Thoracic aorta (tissue), 2 donors: ENCODE results near the gene FNDC4. TPM values are rescaled to one million over a fixed set of nuclear protein-coding genes. Genes with fewer than 3 reads are reported as not detected.

Experiments used
- ATAC-seq: fragments of 150-250 bp; one replicate; pipeline ENCODE4 v1.8.0; 2017; ENCODE audit warnings: low read depth; ENCODE audit not compliant: insufficient number of reproducible peaks, low FRiP score
- DNase-seq: peaks from one replicate; pipeline ENCODE4 v3.0.0-alpha.2; 2020; ENCODE audit warnings: low spot score
- H3K27ac ChIP-seq, 2 donors: fragments of 200-600 bp; sonication (generic); 1 replicate in 1 of 2; 2 replicates in 1 of 2; pipeline ENCODE4 v1.5.1; 2016; ENCODE audit warnings: mild to moderate bottlenecking in 2 of 2, moderate library complexity in 2 of 2
- H3K27me3 ChIP-seq: fragments of 200-600 bp; sonication (generic); replicated peaks from 2 replicates; pipeline ENCODE4 v1.6.0; 2016; ENCODE audit warnings: mild to moderate bottlenecking; ENCODE audit not compliant: insufficient read depth
- H3K36me3 ChIP-seq: fragments of 200-600 bp; sonication (generic); one replicate; pipeline ENCODE4 v1.5.1; 2016
- H3K4me1 ChIP-seq, 2 donors: fragments of 200-600 bp; sonication (generic); 1 replicate in 1 of 2; 2 replicates in 1 of 2; pipeline versions ENCODE4 v1.5.1 to v1.6.0; 2016; ENCODE audit warnings: low read depth in 2 of 2, mild to moderate bottlenecking in 1 of 2; ENCODE audit not compliant: control insufficient read depth in 1 of 2
- H3K4me3 ChIP-seq: fragments of 200-600 bp; sonication (generic); 2 replicates; pipeline ENCODE4 v1.5.1; 2016; ENCODE audit warnings: mild to moderate bottlenecking
- H3K9me3 ChIP-seq: fragments of 200-600 bp; sonication (generic); 2 replicates; pipeline ENCODE4 v1.5.1; 2016
- CTCF ChIP-seq: fragments of 200-600 bp; sonication (generic); IDR thresholded peaks from one replicate; pipeline ENCODE4 v1.5.1; 2019; ENCODE audit warnings: antibody characterized with exemption
- total RNA-seq, 2 donors: library from RNA; depleted of rRNA; stranded (reverse); fragments of >200 nt; gene quantifications; one replicate each; pipeline versions ENCODE4 v1.1.0 to v1.2.3, GENCODE V29; 2016

FNDC4 gene
- total RNA-seq, 2 donors from 2014 or later = 32.9 to 37.1 TPM

DNA sequence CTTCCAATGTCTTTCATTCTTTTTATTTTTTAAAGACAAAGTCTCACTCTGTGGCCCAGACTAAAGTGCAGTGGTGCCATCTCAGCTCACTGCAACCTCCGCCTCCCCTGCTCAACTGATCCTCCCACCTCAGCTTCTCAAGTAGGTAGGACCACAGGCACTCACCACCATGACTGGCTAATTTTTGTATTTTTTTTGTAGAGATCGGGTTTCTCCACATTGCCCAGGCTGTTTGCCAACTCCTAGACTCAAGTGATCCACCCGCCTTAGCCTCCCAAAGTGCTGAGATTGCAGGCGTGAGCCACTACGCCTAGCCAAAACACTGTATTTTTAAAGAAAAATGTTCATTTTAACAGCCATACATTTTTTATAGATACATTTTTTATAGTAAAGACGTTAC lies 14.3 kb upstream of the FNDC4 start:
- ATAC-seq = no peak
- Histone ChIP-seq H3K27me3 (no peaks in the 10 kb centered on the region), H3K36me3 (no peaks in the 10 kb centered on the region), H3K4me1 (no peaks in the 10 kb centered on the region), H3K9me3 (no peaks in the 10 kb centered on the region), H3K27ac (no peak overlapping the region), H3K4me3 (no peak overlapping the region)
- no peak for TF ChIP-seq CTCF
- DNase-seq = no peak

- Histone ChIP-seq H3K4me1 (no peaks in the 10 kb centered on the region), H3K9me3 (no peaks in the 10 kb centered on the region), H3K4me3 (no peak overlapping the region), H3K27me3 (no peaks in the 10 kb centered on the region), H3K27ac (no peak overlapping the region), H3K36me3 (no peaks in the 10 kb centered on the region)
- ATAC-seq = no peak
- TF ChIP-seq CTCF = no peak
- DNase-seq = no peak
Measured at GRCh38 chr2:27507293-27507692, 12.3 kb upstream of the FNDC4 start.

DNA sequence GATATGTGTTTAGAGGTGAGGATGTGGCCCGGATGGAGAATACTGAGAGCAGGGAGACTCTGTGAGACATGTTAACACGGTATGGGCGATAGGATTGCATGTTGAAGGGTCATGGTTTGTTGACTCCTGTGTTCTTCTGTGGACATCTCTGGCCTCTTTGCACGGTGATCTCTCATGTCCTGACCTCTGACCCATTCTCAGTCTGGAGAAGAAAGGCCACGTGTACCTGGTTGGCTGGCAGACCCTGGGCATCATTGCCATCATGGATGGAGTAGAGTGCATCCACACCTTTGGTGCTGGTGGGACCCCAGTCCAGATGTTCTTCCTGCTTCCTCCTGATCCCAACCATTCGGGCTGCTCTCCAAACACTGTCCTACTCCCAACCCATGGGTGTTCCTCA lies 11.6 kb upstream of the FNDC4 start:
- H3K27me3 ChIP-seq = no peaks in the 10 kb centered on the region
- no peak for DNase-seq
- no peak overlapping the region for H3K4me3 ChIP-seq
- no peak for TF ChIP-seq CTCF
- no peak overlapping the region for H3K27ac ChIP-seq
- H3K9me3 ChIP-seq = no peaks in the 10 kb centered on the region
- no peaks in the 10 kb centered on the region for H3K4me1 ChIP-seq
- no peaks in the 10 kb centered on the region for H3K36me3 ChIP-seq
- ATAC-seq = no peak

GRCh38 chr2:27502142-27502541 lies 7.1 kb upstream of the FNDC4 start:
- H3K4me3 ChIP-seq = no peak overlapping the region
- no peaks in the 10 kb centered on the region for H3K9me3 ChIP-seq
- ATAC-seq (no peak), DNase-seq (no peak)
- H3K27ac ChIP-seq = no peak overlapping the region
- H3K4me1 ChIP-seq = no peaks in the 10 kb centered on the region
- H3K36me3 ChIP-seq = no peaks in the 10 kb centered on the region
- H3K27me3 ChIP-seq = no peaks in the 10 kb centered on the region
- TF ChIP-seq CTCF = no peak

DNA sequence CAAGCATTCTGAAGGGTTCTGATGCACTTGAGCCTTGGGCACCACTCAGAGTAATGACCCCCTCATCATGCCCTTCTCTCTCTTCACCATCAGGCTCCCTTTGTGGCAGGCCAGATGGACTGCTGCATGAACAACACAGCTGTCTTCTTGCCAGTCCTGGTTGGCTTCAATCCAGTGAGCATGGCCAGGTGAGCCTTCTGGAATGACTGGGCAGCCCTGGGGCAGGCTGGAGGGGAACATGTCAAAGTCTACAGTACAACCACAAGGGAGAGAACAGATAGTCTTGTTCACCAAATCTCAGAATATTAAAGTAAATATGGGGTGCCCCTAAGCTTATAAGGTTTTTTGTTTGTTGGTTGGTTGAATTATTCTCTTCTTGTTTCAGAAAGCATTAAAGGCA lies 6.0 kb upstream of the FNDC4 start:
- Histone ChIP-seq H3K9me3 (no peaks in the 10 kb centered on the region), H3K27me3 (no peaks in the 10 kb centered on the region), H3K4me3 (no peak overlapping the region), H3K36me3 (no peaks in the 10 kb centered on the region), H3K4me1 (no peaks in the 10 kb centered on the region), H3K27ac (no peak overlapping the region)
- DNase-seq (no peak), ATAC-seq (no peak)
- TF ChIP-seq CTCF = no peak
